H1 (cell line): ENCODE results near the gene RSAD2. TPM values are rescaled to one million over a fixed set of nuclear protein-coding genes. Genes with fewer than 3 reads are reported as not detected.

Experiments
- KDM1A ChIP-seq: fragments of 200-600, 300-600 bp; sonication (generic); IDR thresholded peaks from 2 replicates; pipeline ENCODE4 v1.7.1; 2016; ENCODE audit warnings: mild to moderate bottlenecking, low read length, borderline replicate concordance
- RAD21 ChIP-seq, 2 experiments: IDR thresholded peaks in 1 of 2; conservative IDR thresholded peaks in 1 of 2; 2 replicates each; pipeline ENCODE4 v1.6.1; 2011; ENCODE audit warnings: low read depth in 2 of 2, low read length in 2 of 2, improper control_type of control experiment in 1 of 2, inconsistent platforms in 1 of 2, mild to moderate bottlenecking in 1 of 2, moderate library complexity in 1 of 2
- TBP ChIP-seq: IDR thresholded peaks from 2 replicates; pipeline ENCODE4 v1.6.1; 2011; ENCODE audit warnings: low read depth, low read length, improper control_type of control experiment
- polyA plus RNA-seq, 7 experiments: library from polyadenylated mRNA; depleted of rRNA in 3 of 7; stranded (reverse) in 5 of 7; unstranded in 2 of 7; fragments of >200 nt in 5 of 7; fragments of 200-250 nt in 2 of 7; gene quantifications; 1 replicate in 5 of 7; 2 replicates in 1 of 7; 4 replicates in 1 of 7; pipeline versions ENCODE4 v1.2.1 to v1.2.3, GENCODE V29; 2011 to 2013; ENCODE audit warnings: missing spikeins in 2 of 7, mixed read lengths in 2 of 7
- total RNA-seq: library from RNA; stranded (reverse); fragmentation: NEBNext Ultra II Directional; extraction: Animal tissue kit (Norgen Biotek cat#: 25700); gene quantifications from 2 replicates; pipeline ENCODE4 v1.2.1, GENCODE V29; 2021

The RSAD2 gene
- total and polyA plus RNA-seq, 2 of the 8 experiments (the other 6 are each of a cell fraction or from before 2014, with no cell fraction given): not detected

- TF ChIP-seq KDM1A (no peak), RAD21 (IDR thresholded peaks at IDR 0.05 in 1 of 2, conservative IDR thresholded peaks at IDR 0.05 in 1 of 2; ENCODE audit: low read depth in 2 of 2, low read length in 2 of 2) (no peak), TBP (no peak)
These were observed 8.4 kb downstream of the RSAD2 start (continued) for GRCh38 chr2:6885968-6886367.
